Lung (tissue), 12 donors: ENCODE data around the gene PSENEN. TPM values are rescaled to one million over a fixed set of nuclear protein-coding genes. Genes with fewer than 3 reads are reported as not detected.

ENCODE experiments used
- ATAC-seq: fragments of 200-7000 bp; cut with Tn5 transposase; one replicate; pipeline ENCODE4 v1.9.1; 2020; ENCODE audit warnings: moderate number of reproducible peaks; ENCODE audit not compliant: insufficient read depth, low FRiP score
- DNase-seq, 3 donors: peaks; one replicate each; pipeline ENCODE4 v3.0.0-alpha.2; 2013 to 2017
- H3K27ac ChIP-seq, 2 donors: one replicate each; pipeline ENCODE4 v1.5.1; 2013; ENCODE audit warnings: mild to moderate bottlenecking in 2 of 2, moderate library complexity in 2 of 2, control low read depth in 1 of 2, inconsistent platforms in 1 of 2, low read depth in 1 of 2, low read length in 1 of 2
- H3K27me3 ChIP-seq, 3 donors: one replicate each; pipeline ENCODE4 v1.5.1; 2013; ENCODE audit warnings: low read length in 2 of 3; ENCODE audit not compliant: control insufficient read depth in 3 of 3, insufficient read depth in 3 of 3
- H3K36me3 ChIP-seq, 4 donors: one replicate each; pipeline ENCODE4 v1.5.1; 2013; ENCODE audit warnings: low read length in 4 of 4, mild to moderate bottlenecking in 1 of 4, moderate library complexity in 1 of 4; ENCODE audit not compliant: control insufficient read depth in 4 of 4, insufficient read depth in 4 of 4
- H3K4me1 ChIP-seq, 5 donors: one replicate each; pipeline ENCODE4 v1.5.1; 2013; ENCODE audit warnings: low read length in 5 of 5, mild to moderate bottlenecking in 2 of 5, moderate library complexity in 1 of 5; ENCODE audit not compliant: control insufficient read depth in 5 of 5, insufficient read depth in 5 of 5
- H3K4me3 ChIP-seq: one replicate; pipeline ENCODE4 v1.5.1; 2013; ENCODE audit warnings: mild to moderate bottlenecking, control low read depth, moderate library complexity
- H3K9ac ChIP-seq, 2 donors: one replicate each; pipeline ENCODE4 v1.5.1; 2013; ENCODE audit warnings: low read length in 2 of 2, control low read depth in 1 of 2; ENCODE audit not compliant: insufficient read depth in 1 of 2
- H3K9me3 ChIP-seq, 4 donors: one replicate each; pipeline ENCODE4 v1.5.1; 2013; ENCODE audit warnings: low read length in 3 of 4, mild to moderate bottlenecking in 1 of 4, moderate library complexity in 1 of 4; ENCODE audit not compliant: control insufficient read depth in 4 of 4, insufficient read depth in 3 of 4
- WGBS, 2 donors: extraction: QIAGEN DNeasy Blood & Tissue Kit; methylation state at CpG; one replicate each; pipeline ENCODE4 v1.1.7; 2013; 5-methylcytosine and 5-hydroxymethylcytosine counted together
- polyA plus RNA-seq, 2 donors: library from polyadenylated mRNA; stranded (reverse); fragments of 200-250 nt; gene quantifications; one replicate each; pipeline ENCODE4 v1.2.1, GENCODE V29; 2013
- total RNA-seq, 2 donors: library from RNA; depleted of rRNA in 1 of 2; stranded (reverse); fragments of >200 nt in 1 of 2; gene quantifications; one replicate each; pipeline ENCODE4 v1.2.1, GENCODE V29; 2014 to 2021
- TF ChIP-seq, protein P1 (sequence below): IDR thresholded peaks from 2 replicates; pipeline ENCODE4 v1.5.1; 2012; ENCODE audit warnings: mild to moderate bottlenecking; ENCODE audit errors: control extremely low read depth, extremely low read depth
- donor health status: control.
- donor health status: control.
- donor health status: Bipolar disorder and iron deficiency.
- donor health status: healthy.
- donor health status: DM: yes; HTN: yes; CAD: no.

The PSENEN gene
- total and polyA plus RNA-seq, 4 donors = 36.8 to 196 (median 107) TPM

DNA sequence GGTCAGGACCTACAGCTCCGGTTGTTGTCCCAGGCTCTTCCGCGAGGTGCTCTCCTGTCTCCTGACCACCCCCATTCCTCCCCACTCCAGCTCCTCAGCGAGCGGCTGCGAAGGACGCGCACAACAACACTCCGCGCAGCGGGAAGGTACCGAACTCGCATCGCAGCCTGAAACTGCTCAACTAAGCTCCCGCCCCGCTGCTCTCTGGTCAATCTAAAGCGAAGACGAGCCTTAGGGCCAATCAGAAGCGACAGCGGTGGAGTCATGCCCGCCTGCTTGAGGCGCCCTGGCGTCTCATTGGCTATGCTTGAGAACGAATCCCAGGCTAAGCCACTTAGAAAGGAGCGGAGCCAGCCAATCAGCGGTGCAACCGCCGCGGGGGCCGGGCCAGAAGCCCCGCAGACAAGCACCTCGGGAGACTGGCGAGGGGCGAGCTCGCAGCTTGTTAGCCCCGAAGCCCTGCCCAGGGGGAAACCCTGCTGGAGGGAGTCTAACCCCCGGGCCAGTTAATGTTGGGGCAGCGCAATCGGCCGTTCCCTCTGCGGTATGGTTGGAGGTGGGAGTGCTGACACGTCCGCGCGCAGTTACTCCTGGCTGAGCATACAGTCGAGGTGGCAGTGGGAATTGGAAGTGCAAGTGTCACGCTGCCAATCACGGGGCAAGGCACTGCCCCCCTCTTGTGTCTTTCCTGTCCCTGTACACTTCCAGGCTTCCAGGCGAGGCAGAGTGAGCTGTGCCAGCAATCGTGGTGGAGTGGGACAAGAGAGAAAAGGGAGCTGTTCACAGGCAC is 43.0 kb upstream of the PSENEN start:
- peak; percentile 95 to 98 (median 97) for DNase-seq
- Histone ChIP-seq H3K4me3 (peak overlapping the region; percentile 39), H3K27ac (peak overlapping the region in 1 of 2 donors; percentile 48), H3K9ac (peak overlapping the region in 1 of 2 donors; percentile 55), H3K27me3 (no peaks in the 10 kb centered on the region), H3K36me3 (no peaks in the 10 kb centered on the region), H3K9me3 (no peaks in the 10 kb centered on the region), H3K4me1 (no peaks in the 10 kb centered on the region)
- TF ChIP-seq, protein P1, sequence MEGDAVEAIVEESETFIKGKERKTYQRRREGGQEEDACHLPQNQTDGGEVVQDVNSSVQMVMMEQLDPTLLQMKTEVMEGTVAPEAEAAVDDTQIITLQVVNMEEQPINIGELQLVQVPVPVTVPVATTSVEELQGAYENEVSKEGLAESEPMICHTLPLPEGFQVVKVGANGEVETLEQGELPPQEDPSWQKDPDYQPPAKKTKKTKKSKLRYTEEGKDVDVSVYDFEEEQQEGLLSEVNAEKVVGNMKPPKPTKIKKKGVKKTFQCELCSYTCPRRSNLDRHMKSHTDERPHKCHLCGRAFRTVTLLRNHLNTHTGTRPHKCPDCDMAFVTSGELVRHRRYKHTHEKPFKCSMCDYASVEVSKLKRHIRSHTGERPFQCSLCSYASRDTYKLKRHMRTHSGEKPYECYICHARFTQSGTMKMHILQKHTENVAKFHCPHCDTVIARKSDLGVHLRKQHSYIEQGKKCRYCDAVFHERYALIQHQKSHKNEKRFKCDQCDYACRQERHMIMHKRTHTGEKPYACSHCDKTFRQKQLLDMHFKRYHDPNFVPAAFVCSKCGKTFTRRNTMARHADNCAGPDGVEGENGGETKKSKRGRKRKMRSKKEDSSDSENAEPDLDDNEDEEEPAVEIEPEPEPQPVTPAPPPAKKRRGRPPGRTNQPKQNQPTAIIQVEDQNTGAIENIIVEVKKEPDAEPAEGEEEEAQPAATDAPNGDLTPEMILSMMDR = no peak
- 0% methylated on average over 50 of the region's 50 CpGs for WGBS, 2 donors
- peak; percentile 98 for ATAC-seq

- Histone ChIP-seq H3K27ac (no peak overlapping the region), H3K27me3 (no peaks in the 10 kb centered on the region), H3K36me3 (no peaks in the 10 kb centered on the region), H3K9ac (no peak overlapping the region), H3K4me3 (no peak overlapping the region), H3K9me3 (no peaks in the 10 kb centered on the region), H3K4me1 (peaks cover 0 to 4% (median 0%) of the 10 kb centered on the region in 5 donors)
- DNase-seq = no peak
- WGBS, 2 donors = 44 to 54% methylated on average over 9 of the region's 9 CpGs
- no peak for ATAC-seq
- TF ChIP-seq, protein P1 = no peak
Observed at GRCh38 chr19:35703343-35703742, 42.1 kb upstream of the PSENEN start.

GRCh38 chr19:35704218-35704617 is 41.2 kb upstream of the PSENEN start, which contains the start of gene ZBTB32:
TSS of gene ZBTB32 (plus strand) at chr19:35704558. CDS start at chr19:35714627, 10,069 bp downstream.
- Histone ChIP-seq H3K9ac (no peak within 1 kb of the TSS), H3K9me3 (no peaks in the 10 kb centered on the region), H3K27ac (no peak within 1 kb of the TSS), H3K4me1 (peaks cover 0 to 4% (median 0%) of the 10 kb centered on the region in 5 donors), H3K4me3 (no peak within 1 kb of the TSS), H3K36me3 (no peaks in the 10 kb centered on the region), H3K27me3 (no peaks in the 10 kb centered on the region)
- TF ChIP-seq, protein P1 = no peak
- 31 to 39% methylated on average over 24 of the region's 24 CpGs for WGBS, 2 donors
- DNase-seq (peak; percentile 56 to 58 (median 56)), ATAC-seq (no peak)
